HCT116 (cell line): ENCODE results near the gene ADORA2B.

ENCODE experiments used
- CEBPB ChIP-seq: IDR thresholded peaks from 2 replicates; pipeline ENCODE4 v1.6.1; 2012; ENCODE audit warnings: low read depth
- CTCF ChIP-seq, 3 experiments: fragments of 200-600 bp in 1 of 3; sonication (generic) in 1 of 3; IDR thresholded peaks in 2 of 3; conservative IDR thresholded peaks in 1 of 3; 2 replicates each; pipeline ENCODE4 v1.5.1; 2012 to 2017; ENCODE audit warnings: low read depth in 2 of 3, low read length in 2 of 3, antibody characterized with exemption in 1 of 3, borderline replicate concordance in 1 of 3, control low read depth in 1 of 3, mild to moderate bottlenecking in 1 of 3, mixed read lengths in 1 of 3, mixed run types in 1 of 3, moderate library complexity in 1 of 3; ENCODE audit not compliant: insufficient read depth in 1 of 3
- EZH2 ChIP-seq: fragments of 200-600 bp; sonication (generic); IDR thresholded peaks from 2 replicates; pipeline ENCODE4 v1.6.1; 2017; ENCODE audit warnings: antibody characterized with exemption, mixed run types
- FOSL1 ChIP-seq: IDR thresholded peaks from 2 replicates; pipeline ENCODE4 v1.6.1; 2012; ENCODE audit warnings: low read depth
- JUND ChIP-seq: IDR thresholded peaks from 2 replicates; pipeline ENCODE4 v1.6.1; 2012
- POLR2A ChIP-seq: IDR thresholded peaks from 2 replicates; pipeline ENCODE4 v1.7.0; 2011; ENCODE audit warnings: borderline replicate concordance; ENCODE audit not compliant: insufficient read depth, insufficient read length; ENCODE audit errors: extremely low read depth
- POLR2AphosphoS5 ChIP-seq: IDR thresholded peaks from 2 replicates; pipeline ENCODE4 v1.6.1; 2011; ENCODE audit warnings: mild to moderate bottlenecking, low read depth, low read length, moderate library complexity
- RAD21 ChIP-seq: IDR thresholded peaks from 2 replicates; pipeline ENCODE4 v1.6.1; 2012; ENCODE audit warnings: low read depth, mild to moderate bottlenecking
- TCF7L2 ChIP-seq: IDR thresholded peaks from 2 replicates; pipeline ENCODE4 v1.7.0; 2011; ENCODE audit warnings: borderline replicate concordance, inconsistent platforms; ENCODE audit not compliant: insufficient read depth, insufficient read length; ENCODE audit errors: extremely low read depth
- YY1 ChIP-seq: IDR thresholded peaks from 2 replicates; pipeline ENCODE4 v1.6.1; 2011; ENCODE audit warnings: low read length, low read depth, moderate library complexity, mild to moderate bottlenecking; ENCODE audit not compliant: insufficient replicate concordance; ENCODE audit errors: extremely low read depth
- ZBTB33 ChIP-seq: IDR thresholded peaks from 2 replicates; pipeline ENCODE4 v1.6.1; 2011; ENCODE audit warnings: mild to moderate bottlenecking, low read length, moderate library complexity; ENCODE audit not compliant: insufficient replicate concordance; ENCODE audit errors: extremely low read depth
- ZNF274 ChIP-seq: fragments of 200-500 bp; sonication (Bioruptor generic); IDR thresholded peaks from 2 replicates; pipeline ENCODE4 v1.6.1; 2014; ENCODE audit warnings: mild to moderate bottlenecking, low read depth, low read length, inconsistent platforms

- no peak for TF ChIP-seq CTCF (IDR thresholded peaks at IDR 0.05 in 2 of 3, conservative IDR thresholded peaks at IDR 0.05 in 1 of 3; ENCODE audit: borderline replicate concordance in 1 of 3, insufficient read depth in 1 of 3, low read depth in 2 of 3, low read length in 2 of 3)
- TF ChIP-seq ZBTB33 = no peak
- no peak for TF ChIP-seq JUND
- TF ChIP-seq POLR2AphosphoS5 = no peak
- TF ChIP-seq POLR2A = no peak
- no peak for TF ChIP-seq YY1
- no peak for TF ChIP-seq ZNF274
- no peak for TF ChIP-seq CEBPB
- TF ChIP-seq EZH2 = no peak
- TF ChIP-seq TCF7L2 = no peak
- TF ChIP-seq RAD21 = no peak
- TF ChIP-seq FOSL1 = no peak
Observed at GRCh38 chr17:15918261-15918660, 26.7 kb upstream of the ADORA2B start.
